IMR-90 (cell line): ENCODE data around the gene LEKR1. TPM values are rescaled to one million over a fixed set of nuclear protein-coding genes. Genes with fewer than 3 reads are reported as not detected.
A peak's percentile ranks its signal among the peaks of the same experiment; 100 is the strongest.

Experiments
- ATAC-seq: fragments of 200-7000 bp; cut with Tn5 transposase; 2 replicates; pipeline ENCODE4 v1.9.1; 2020; ENCODE audit warnings: low read depth, mild to moderate bottlenecking, moderate library complexity
- BruUV-seq: library from RNA; stranded (reverse); fragments of 400-500 nt; replicated peaks from 2 replicates; lab custom pipeline; 2021; lab: Mats Ljungman, UMichigan
- CTCF ChIA-PET: fragments of 300-600 bp; formaldehyde crosslinking; extraction: SDS; loops from one replicate; lab custom pipeline; 2021; ENCODE audit warnings: antibody characterized with exemption; lab: Yijun Ruan, JAX
- POLR2A ChIA-PET: fragments of 300-600 bp; sonication (Branson Sonifier 250); formaldehyde crosslinking; loops from one replicate; lab custom pipeline; 2022; ENCODE audit warnings: antibody characterized with exemption; ENCODE audit not compliant: unreplicated experiment; lab: Charles Lee
- DNase-seq: peaks from one replicate; pipeline ENCODE4 v3.0.0; 2013
- H2AFZ ChIP-seq: replicated peaks from 2 replicates; pipeline ENCODE3; 2013; ENCODE audit warnings: low read length, mild to moderate bottlenecking; ENCODE audit not compliant: poor library complexity
- H2AK5ac ChIP-seq: 2 replicates; pipeline ENCODE4 v1.6.1; 2013; ENCODE audit warnings: low read depth, low read length, inconsistent platforms
- H2AK9ac ChIP-seq: replicated peaks from 2 replicates; pipeline ENCODE3; 2013; ENCODE audit warnings: mild to moderate bottlenecking, low read depth, low read length, moderate library complexity; ENCODE audit not compliant: poor library complexity
- H2BK120ac ChIP-seq: 2 replicates; pipeline ENCODE4 v1.6.1; 2013; ENCODE audit warnings: low read depth, low read length, inconsistent platforms
- H2BK15ac ChIP-seq: 3 replicates; pipeline ENCODE4 v1.6.1; 2013; ENCODE audit warnings: low read depth, low read length, inconsistent platforms
- H2BK20ac ChIP-seq: 2 replicates; pipeline ENCODE4 v1.6.1; 2013; ENCODE audit warnings: low read depth, mild to moderate bottlenecking, inconsistent platforms, low read length, moderate library complexity
- H2BK5ac ChIP-seq: 2 replicates; pipeline ENCODE4 v1.6.1; 2013; ENCODE audit warnings: mild to moderate bottlenecking, low read depth, low read length, inconsistent platforms; ENCODE audit not compliant: poor library complexity, severe bottlenecking
- H3K14ac ChIP-seq: replicated peaks from 2 replicates; pipeline ENCODE4 v1.6.1; 2013; ENCODE audit warnings: low read depth, low read length, inconsistent platforms
- H3K18ac ChIP-seq: 2 replicates; pipeline ENCODE4 v1.6.1; 2013; ENCODE audit warnings: low read depth, low read length, control low read depth
- H3K23ac ChIP-seq: 2 replicates; pipeline ENCODE4 v1.6.1; 2013; ENCODE audit warnings: low read depth, low read length, inconsistent platforms
- H3K27ac ChIP-seq: 2 replicates; pipeline ENCODE4 v1.5.1; 2013; ENCODE audit warnings: mild to moderate bottlenecking, control low read depth, low read length; ENCODE audit not compliant: insufficient read depth
- H3K27me3 ChIP-seq: 2 replicates; pipeline ENCODE4 v1.6.1; 2013; ENCODE audit warnings: low read length; ENCODE audit not compliant: control insufficient read depth, insufficient read depth
- H3K36me3 ChIP-seq: 2 replicates; pipeline ENCODE4 v1.6.1; 2013; ENCODE audit warnings: low read length, mixed read lengths; ENCODE audit not compliant: control insufficient read depth, insufficient read depth
- H3K4ac ChIP-seq: 2 replicates; pipeline ENCODE4 v1.6.1; 2013; ENCODE audit warnings: low read depth, low read length, inconsistent platforms
- H3K4me1 ChIP-seq: 2 replicates; pipeline ENCODE4 v1.6.1; 2013; ENCODE audit warnings: low read length, mixed read lengths; ENCODE audit not compliant: control insufficient read depth, insufficient read depth
- H3K4me2 ChIP-seq: 2 replicates; pipeline ENCODE4 v1.6.1; 2013; ENCODE audit warnings: low read depth, mild to moderate bottlenecking, control low read depth, low read length, moderate library complexity
- H3K4me3 ChIP-seq: 2 replicates; pipeline ENCODE4 v1.5.1; 2013; ENCODE audit warnings: low read depth, mild to moderate bottlenecking, control low read depth, low read length, moderate library complexity; ENCODE audit not compliant: insufficient read depth
- H3K56ac ChIP-seq: 2 replicates; pipeline ENCODE4 v1.6.1; 2013; ENCODE audit warnings: low read length, inconsistent platforms; ENCODE audit not compliant: insufficient read depth; ENCODE audit errors: extremely low read depth
- H3K79me1 ChIP-seq, 2 experiments: 2 replicates each; pipeline ENCODE4 v1.6.1; 2013; ENCODE audit warnings: low read length in 2 of 2, inconsistent platforms in 1 of 2, low read depth in 1 of 2
- H3K9ac ChIP-seq: 2 replicates; pipeline ENCODE4 v1.6.1; 2013; ENCODE audit warnings: low read depth, low read length, control low read depth
- H3K9me1 ChIP-seq: 2 replicates; pipeline ENCODE4 v1.6.1; 2013; ENCODE audit warnings: low read length, inconsistent platforms; ENCODE audit not compliant: insufficient read depth
- H3K9me3 ChIP-seq: 2 replicates; pipeline ENCODE4 v1.6.1; 2013; ENCODE audit warnings: low read length; ENCODE audit not compliant: control insufficient read depth, insufficient read depth
- H4K20me1 ChIP-seq: 2 replicates; pipeline ENCODE4 v1.6.1; 2013; ENCODE audit warnings: low read length, inconsistent platforms; ENCODE audit not compliant: insufficient read depth
- H4K5ac ChIP-seq: 2 replicates; pipeline ENCODE4 v1.6.1; 2013; ENCODE audit warnings: mild to moderate bottlenecking, low read depth, low read length, control low read depth
- H4K8ac ChIP-seq, 2 experiments: 2 replicates each; pipeline ENCODE4 v1.6.1; 2013; ENCODE audit warnings: low read depth in 2 of 2, low read length in 2 of 2, control low read depth in 1 of 2, inconsistent platforms in 1 of 2
- H4K91ac ChIP-seq: 2 replicates; pipeline ENCODE4 v1.6.1; 2013; ENCODE audit warnings: low read depth, low read length, inconsistent platforms; ENCODE audit not compliant: insufficient read depth
- CHD1 ChIP-seq: IDR thresholded peaks from 2 replicates; pipeline ENCODE4 v1.6.1; 2012; ENCODE audit warnings: low read depth, low read length, improper control_type of control experiment
- MAFK ChIP-seq: IDR thresholded peaks from 2 replicates; pipeline ENCODE4 v1.6.1; 2012; ENCODE audit warnings: low read depth, low read length, improper control_type of control experiment
- NFE2L2 ChIP-seq: fragments of 150-350 bp; IDR thresholded peaks from 2 replicates; pipeline ENCODE4 v1.6.1; 2016; ENCODE audit warnings: low read depth, mild to moderate bottlenecking, low read length
- SMC3 ChIP-seq: fragments of 150-350 bp; IDR thresholded peaks from 2 replicates; pipeline ENCODE4 v1.6.1; 2016; ENCODE audit warnings: low read depth, mild to moderate bottlenecking, antibody characterized with exemption, low read length, moderate library complexity
- dilution Hi-C: fragments of 300-500 bp; cut with HindIII; formaldehyde crosslinking; loops from one replicate; pipeline ENCODE4 v1.14.3; 2018; ENCODE audit warnings: low sequenced_read_pairs; ENCODE audit not compliant: unreplicated experiment
- in situ Hi-C: fragments of 300-500 bp; cut with MboI; formaldehyde crosslinking; loops from 3 replicates; pipeline ENCODE4 v1.14.3; 2019; ENCODE audit warnings: low sequenced_read_pairs, inconsistent platforms, mixed read lengths
- intact Hi-C: fragments of 100-400 bp; cut with micrococcal nuclease; formaldehyde crosslinking; loops from 2 replicates; pipeline ENCODE4 v1.10.0; 2022
- polyA plus RNA-seq, 3 experiments: library from polyadenylated mRNA; depleted of rRNA; stranded (reverse); fragments of >200 nt; gene quantifications; 2 replicates each; pipeline ENCODE4 v1.2.3, GENCODE V29; 2012; ENCODE audit warnings: low replicate concordance in 1 of 3
- total RNA-seq: library from RNA; depleted of rRNA; stranded (reverse); fragments of >200 nt; gene quantifications from 2 replicates; pipeline ENCODE4 v1.2.3, GENCODE V29; 2012
- TF ChIP-seq, protein P1 (sequence below): fragments of 150-350 bp; IDR thresholded peaks from 2 replicates; pipeline ENCODE4 v1.6.1; 2017; ENCODE audit warnings: mild to moderate bottlenecking, antibody characterized with exemption, low read length, low read depth

LEKR1 gene
- total and polyA plus RNA-seq, 2 of the 4 experiments (the other 2 are of a cell fraction) = 0.19 to 0.36 TPM

DNA sequence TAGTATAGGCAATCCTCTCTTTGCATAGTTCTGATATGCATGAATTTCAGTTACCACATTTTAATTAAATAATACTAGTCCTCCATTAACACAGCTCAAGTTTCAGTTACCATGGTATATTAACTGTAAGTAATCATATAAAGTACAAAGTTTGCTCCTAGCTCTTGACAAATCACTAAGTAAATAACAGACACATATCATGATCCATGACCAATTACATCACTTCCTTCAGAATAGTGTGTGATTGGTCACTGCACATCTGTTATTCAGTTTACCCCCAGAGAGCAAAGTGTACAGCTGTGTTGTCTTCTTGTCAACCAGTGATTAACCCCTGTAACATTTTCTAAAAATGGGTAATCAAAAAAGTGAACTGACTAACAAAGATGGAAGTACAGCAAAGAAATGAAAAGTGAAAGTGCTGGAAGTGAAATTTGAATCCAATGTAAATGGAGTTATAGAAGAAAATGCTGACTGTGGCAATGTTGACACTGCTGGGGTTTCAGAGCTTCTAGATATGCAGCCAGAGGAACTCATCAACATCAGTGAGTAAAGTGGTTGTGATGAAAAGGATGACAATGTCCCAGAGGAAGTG, 30.2 kb upstream of the LEKR1 start:
- ATAC-seq (peak; percentile 35), DNase-seq (peak; percentile 84)
- peak overlapping the region; percentile 79; the same call in 1 of the 2 replicates for H4K5ac ChIP-seq
- peak overlapping the region; percentile 58; the same call in 1 of the 2 replicates for H2AK5ac ChIP-seq
- no peaks in the 10 kb centered on the region for H4K20me1 ChIP-seq
- H2BK20ac ChIP-seq = peak overlapping the region; percentile 25; the same call in 1 of the 2 replicates
- POLR2A ChIA-PET = interaction anchor here (0.6 kb wide), 1 partner anchor 92 kb away, joined by 9 read pairs; no protein-coding TSS in a partner anchor
- H3K9me3 ChIP-seq = no peaks in the 10 kb centered on the region
- H4K91ac ChIP-seq = no peak overlapping the region; the same call in 1 of the 2 replicates
- in situ Hi-C loops (no loop called here), dilution Hi-C loops (no loop called here), intact Hi-C loops (no loop called here)
- no TSS peak for BruUV-seq
- peaks cover 6% of the 10 kb centered on the region for H3K4me1 ChIP-seq
- no peak overlapping the region for H3K27ac ChIP-seq
- H2BK5ac ChIP-seq = peak overlapping the region; percentile 40
- no peak overlapping the region for H3K56ac ChIP-seq
- peak overlapping the region in 1 of 2 experiments; percentile 79; a peak in 1 of 4 replicates for H4K8ac ChIP-seq
- H3K36me3 ChIP-seq = no peaks in the 10 kb centered on the region
- H3K4me2 ChIP-seq = peak overlapping the region; percentile 67; the same call in 1 of the 2 replicates
- peak overlapping the region; percentile 71; the same call in 1 of the 2 replicates for H3K18ac ChIP-seq
- H3K14ac ChIP-seq = no peak overlapping the region
- no peak overlapping the region for H3K9ac ChIP-seq
- no peaks in the 10 kb centered on the region; a peak in 2 of 4 replicates for H3K79me1 ChIP-seq
- no peak overlapping the region for H3K23ac ChIP-seq
- CTCF ChIA-PET = interaction anchor here (0.6 kb wide), 1 partner anchor 12 kb away, joined by 3 read pairs; no protein-coding TSS in a partner anchor
- peak overlapping the region; percentile 60 for H3K4ac ChIP-seq
- TF ChIP-seq NFE2L2 = no peak
- TF ChIP-seq, protein P1, sequence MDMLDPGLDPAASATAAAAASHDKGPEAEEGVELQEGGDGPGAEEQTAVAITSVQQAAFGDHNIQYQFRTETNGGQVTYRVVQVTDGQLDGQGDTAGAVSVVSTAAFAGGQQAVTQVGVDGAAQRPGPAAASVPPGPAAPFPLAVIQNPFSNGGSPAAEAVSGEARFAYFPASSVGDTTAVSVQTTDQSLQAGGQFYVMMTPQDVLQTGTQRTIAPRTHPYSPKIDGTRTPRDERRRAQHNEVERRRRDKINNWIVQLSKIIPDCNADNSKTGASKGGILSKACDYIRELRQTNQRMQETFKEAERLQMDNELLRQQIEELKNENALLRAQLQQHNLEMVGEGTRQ = no peak
- no peak for TF ChIP-seq CHD1
- peak; percentile 97 for TF ChIP-seq MAFK
- no peak for TF ChIP-seq SMC3
- H3K27me3 ChIP-seq = no peaks in the 10 kb centered on the region
- no peak overlapping the region for H3K4me3 ChIP-seq
- no peak overlapping the region for H2AFZ ChIP-seq
- peaks cover 4% of the 10 kb centered on the region; the same call in 1 of the 2 replicates for H3K9me1 ChIP-seq
- no peak overlapping the region for H2AK9ac ChIP-seq
- peak overlapping the region; percentile 65; the same call in 1 of the 3 replicates for H2BK15ac ChIP-seq
- 0 out of 2 replicates have a peak overlapping the region, but pooled peaks have one; percentile 5 for H2BK120ac ChIP-seq
